HepG2 (cell line): Measurements from ENCODE around the gene NKD1. TPM values are rescaled to one million over a fixed set of nuclear protein-coding genes. Genes with fewer than 3 reads are reported as not detected.

Source experiments
- AGO2 ChIP-seq: fragments of 200-400 bp; formaldehyde crosslinking; optimal IDR thresholded peaks from 2 replicates; pipeline ENCODE3; 2017; ENCODE audit warnings: mild to moderate bottlenecking, low read depth, low read length, moderate library complexity
- FOXK1 ChIP-seq: sonication (generic); formaldehyde crosslinking; IDR thresholded peaks from 2 replicates; pipeline ENCODE4 v1.4.0; 2020; ENCODE audit warnings: low read depth, missing genetic modification reagents, borderline replicate concordance
- JARID2 ChIP-seq: sonication (generic); formaldehyde crosslinking; IDR thresholded peaks from 2 replicates; pipeline ENCODE4 v1.8.1; 2023; ENCODE audit warnings: missing genetic modification reagents, inconsistent platforms; ENCODE audit not compliant: insufficient replicate concordance
- NR3C1 ChIP-seq: sonication (generic); formaldehyde crosslinking; IDR thresholded peaks from 2 replicates; pipeline ENCODE4 v1.4.0; 2020; ENCODE audit warnings: missing genetic modification reagents
- POLR2G ChIP-seq: fragments of 200-400 bp; formaldehyde crosslinking; IDR thresholded peaks from 2 replicates; pipeline ENCODE4 v1.6.1; 2018; ENCODE audit warnings: mild to moderate bottlenecking, low read depth, low read length, moderate library complexity
- RBFOX2 ChIP-seq: fragments of 200-400 bp; formaldehyde crosslinking; IDR thresholded peaks from 2 replicates; pipeline ENCODE4 v1.6.1; 2017; ENCODE audit warnings: low read depth, mild to moderate bottlenecking, low read length
- RBM22 ChIP-seq: fragments of 200-400 bp; formaldehyde crosslinking; optimal IDR thresholded peaks from 2 replicates; pipeline ENCODE3; 2017; ENCODE audit warnings: mild to moderate bottlenecking, low read length, moderate library complexity
- RBM39 ChIP-seq: fragments of 200-400 bp; formaldehyde crosslinking; IDR thresholded peaks from one replicate; pipeline ENCODE4 v1.6.1; 2018; ENCODE audit warnings: antibody characterized with exemption, mild to moderate bottlenecking, low read depth, low read length; ENCODE audit not compliant: poor library complexity, severe bottlenecking
- RFX3 ChIP-seq: IDR thresholded peaks from 2 replicates; pipeline ENCODE4 v1.6.1; 2016; ENCODE audit warnings: missing biosample characterization, missing genetic modification reagents
- SNAPC2 ChIP-seq: sonication (generic); formaldehyde crosslinking; IDR thresholded peaks from 2 replicates; pipeline ENCODE4 v1.8.1; 2022; ENCODE audit warnings: mild to moderate bottlenecking, missing genetic modification reagents
- XBP1 ChIP-seq: sonication (generic); formaldehyde crosslinking; IDR thresholded peaks from 2 replicates; pipeline ENCODE4 v1.5.0; 2020; ENCODE audit warnings: missing genetic modification reagents
- ZMAT3 ChIP-seq: sonication (generic); formaldehyde crosslinking; conservative IDR thresholded peaks from 2 replicates; pipeline ENCODE4 v1.7.0; 2021; ENCODE audit warnings: missing genetic modification reagents
- ZNF136 ChIP-seq: sonication (generic); formaldehyde crosslinking; IDR thresholded peaks from 2 replicates; pipeline ENCODE4 v1.8.1; 2022; ENCODE audit warnings: low read depth, mild to moderate bottlenecking, moderate library complexity, missing genetic modification reagents
- ZNF138 ChIP-seq: sonication (generic); formaldehyde crosslinking; IDR thresholded peaks from 2 replicates; pipeline ENCODE4 v1.5.0; 2020; ENCODE audit warnings: mild to moderate bottlenecking, low read depth, missing genetic modification reagents
- ZNF3 ChIP-seq: IDR thresholded peaks from 2 replicates; pipeline ENCODE4 v1.7.0; 2017; ENCODE audit warnings: inconsistent platforms
- ZNF329 ChIP-seq: sonication (generic); formaldehyde crosslinking; IDR thresholded peaks from 2 replicates; pipeline ENCODE4 v1.9.0; 2021; ENCODE audit warnings: low read depth, mild to moderate bottlenecking, missing genetic modification reagents
- ZNF564 ChIP-seq: sonication (generic); formaldehyde crosslinking; IDR thresholded peaks from 2 replicates; pipeline ENCODE4 v1.8.1; 2023; ENCODE audit warnings: mild to moderate bottlenecking, missing genetic modification reagents
- polyA plus RNA-seq, 8 experiments: library from polyadenylated mRNA; depleted of rRNA in 3 of 8; stranded (reverse) in 7 of 8; unstranded in 1 of 8; fragments of >200 nt; fragmentation: Illumina TruSeq in 4 of 8; extraction: Trizol in 4 of 8; gene quantifications; 2 replicates each; pipeline versions ENCODE4 v1.2.1 to v1.2.3, GENCODE V29; 2011 to 2016; ENCODE audit warnings: low read depth in 4 of 8, missing spikeins in 1 of 8, mixed read lengths in 1 of 8; ENCODE audit not compliant: insufficient read depth in 1 of 8
- total RNA-seq, 5 experiments: library from RNA; depleted of rRNA; stranded (reverse); fragments of >200 nt; fragmentation: Illumina TruSeq; extraction: Trizol; gene quantifications; 2 replicates each; pipeline ENCODE4 v1.2.3, GENCODE V29; 2016; ENCODE audit warnings: low read depth in 1 of 5
- TF ChIP-seq, protein P1 (sequence below): sonication (generic); formaldehyde crosslinking; IDR thresholded peaks from 2 replicates; pipeline ENCODE4 v1.8.1; 2023; ENCODE audit warnings: mild to moderate bottlenecking, missing genetic modification reagents
- TF ChIP-seq, protein P2 (sequence below): sonication (generic); formaldehyde crosslinking; IDR thresholded peaks from 2 replicates; pipeline ENCODE4 v1.4.0; 2020; ENCODE audit warnings: missing genetic modification reagents, borderline replicate concordance
- TF ChIP-seq, protein P3 (sequence below): sonication (generic); formaldehyde crosslinking; IDR thresholded peaks from 2 replicates; pipeline ENCODE4 v1.5.0; 2020; ENCODE audit warnings: missing genetic modification reagents, mild to moderate bottlenecking, borderline replicate concordance
- TF ChIP-seq, protein P4 (sequence below): sonication (generic); formaldehyde crosslinking; IDR thresholded peaks from 2 replicates; pipeline ENCODE4 v1.5.0; 2020; ENCODE audit warnings: mild to moderate bottlenecking, missing genetic modification reagents
- TF ChIP-seq, protein P5 (sequence below): sonication (generic); formaldehyde crosslinking; IDR thresholded peaks from 2 replicates; pipeline ENCODE4 v1.4.0; 2020; ENCODE audit warnings: missing genetic modification reagents

NKD1 gene
- total and polyA plus RNA-seq, 2 of the 13 experiments (the other 11 are each of a cell fraction or from before 2014, with no cell fraction given), result 70.4 to 121 TPM

DNA sequence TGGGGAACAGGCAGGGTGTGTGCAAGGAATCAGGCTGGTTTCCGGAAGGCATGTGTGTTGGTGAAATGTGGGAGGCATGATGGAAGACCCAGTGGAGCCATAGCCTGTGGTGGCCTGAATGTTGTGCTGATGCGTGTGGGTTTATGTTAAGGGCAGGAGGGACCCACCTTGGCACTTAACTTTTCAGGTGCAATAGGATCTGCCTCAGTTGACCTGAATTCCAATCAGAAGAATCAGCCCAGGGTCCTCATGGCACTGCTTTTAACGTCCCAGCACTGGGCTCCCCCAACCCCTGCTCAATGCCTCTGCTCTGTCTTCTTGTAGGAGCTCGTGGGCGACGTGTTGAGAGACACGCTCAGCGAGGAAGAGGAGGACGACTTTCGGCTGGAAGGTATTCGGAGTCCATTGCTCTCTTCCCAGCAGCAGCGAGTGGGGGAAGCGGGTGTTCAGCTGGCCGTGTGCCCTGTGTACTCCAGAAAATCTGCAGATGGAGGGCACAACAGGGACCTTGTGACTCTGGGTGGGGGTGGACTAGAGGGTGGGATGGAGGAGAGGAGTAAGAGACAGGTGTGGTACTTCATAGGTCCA, 59.9 kb downstream of the NKD1 start (continued):
- TF ChIP-seq, protein P1, sequence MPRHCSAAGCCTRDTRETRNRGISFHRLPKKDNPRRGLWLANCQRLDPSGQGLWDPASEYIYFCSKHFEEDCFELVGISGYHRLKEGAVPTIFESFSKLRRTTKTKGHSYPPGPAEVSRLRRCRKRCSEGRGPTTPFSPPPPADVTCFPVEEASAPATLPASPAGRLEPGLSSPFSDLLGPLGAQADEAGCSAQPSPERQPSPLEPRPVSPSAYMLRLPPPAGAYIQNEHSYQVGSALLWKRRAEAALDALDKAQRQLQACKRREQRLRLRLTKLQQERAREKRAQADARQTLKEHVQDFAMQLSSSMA, result no peak
- no peak for TF ChIP-seq NR3C1 (CRISPR knock-in tag)
- no peak for TF ChIP-seq FOXK1 (CRISPR knock-in tag)
- peak; percentile 42 for TF ChIP-seq POLR2G
- TF ChIP-seq ZMAT3 (CRISPR knock-in tag), result no peak
- TF ChIP-seq ZNF564 (CRISPR knock-in tag), result no peak
- peak; percentile 97 for TF ChIP-seq RBM22
- TF ChIP-seq, protein P2, sequence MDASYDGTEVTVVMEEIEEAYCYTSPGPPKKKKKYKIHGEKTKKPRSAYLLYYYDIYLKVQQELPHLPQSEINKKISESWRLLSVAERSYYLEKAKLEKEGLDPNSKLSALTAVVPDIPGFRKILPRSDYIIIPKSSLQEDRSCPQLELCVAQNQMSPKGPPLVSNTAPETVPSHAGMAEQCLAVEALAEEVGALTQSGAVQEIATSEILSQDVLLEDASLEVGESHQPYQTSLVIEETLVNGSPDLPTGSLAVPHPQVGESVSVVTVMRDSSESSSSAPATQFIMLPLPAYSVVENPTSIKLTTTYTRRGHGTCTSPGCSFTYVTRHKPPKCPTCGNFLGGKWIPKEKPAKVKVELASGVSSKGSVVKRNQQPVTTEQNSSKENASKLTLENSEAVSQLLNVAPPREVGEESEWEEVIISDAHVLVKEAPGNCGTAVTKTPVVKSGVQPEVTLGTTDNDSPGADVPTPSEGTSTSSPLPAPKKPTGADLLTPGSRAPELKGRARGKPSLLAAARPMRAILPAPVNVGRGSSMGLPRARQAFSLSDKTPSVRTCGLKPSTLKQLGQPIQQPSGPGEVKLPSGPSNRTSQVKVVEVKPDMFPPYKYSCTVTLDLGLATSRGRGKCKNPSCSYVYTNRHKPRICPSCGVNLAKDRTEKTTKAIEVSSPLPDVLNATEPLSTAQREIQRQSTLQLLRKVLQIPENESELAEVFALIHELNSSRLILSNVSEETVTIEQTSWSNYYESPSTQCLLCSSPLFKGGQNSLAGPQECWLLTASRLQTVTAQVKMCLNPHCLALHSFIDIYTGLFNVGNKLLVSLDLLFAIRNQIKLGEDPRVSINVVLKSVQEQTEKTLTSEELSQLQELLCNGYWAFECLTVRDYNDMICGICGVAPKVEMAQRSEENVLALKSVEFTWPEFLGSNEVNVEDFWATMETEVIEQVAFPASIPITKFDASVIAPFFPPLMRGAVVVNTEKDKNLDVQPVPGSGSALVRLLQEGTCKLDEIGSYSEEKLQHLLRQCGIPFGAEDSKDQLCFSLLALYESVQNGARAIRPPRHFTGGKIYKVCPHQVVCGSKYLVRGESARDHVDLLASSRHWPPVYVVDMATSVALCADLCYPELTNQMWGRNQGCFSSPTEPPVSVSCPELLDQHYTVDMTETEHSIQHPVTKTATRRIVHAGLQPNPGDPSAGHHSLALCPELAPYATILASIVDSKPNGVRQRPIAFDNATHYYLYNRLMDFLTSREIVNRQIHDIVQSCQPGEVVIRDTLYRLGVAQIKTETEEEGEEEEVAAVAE, result no peak
- no peak for TF ChIP-seq XBP1 (CRISPR knock-in tag)
- TF ChIP-seq SNAPC2 (CRISPR knock-in tag), result no peak
- TF ChIP-seq ZNF136 (CRISPR knock-in tag), result no peak
- no peak for TF ChIP-seq RFX3 (CRISPR knock-in tag)
- TF ChIP-seq, protein P3, sequence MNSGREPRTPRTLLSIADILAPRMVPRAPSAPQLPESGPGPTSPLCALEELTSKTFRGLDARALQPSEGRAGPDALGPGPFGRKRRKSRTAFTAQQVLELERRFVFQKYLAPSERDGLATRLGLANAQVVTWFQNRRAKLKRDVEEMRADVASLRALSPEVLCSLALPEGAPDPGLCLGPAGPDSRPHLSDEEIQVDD (CRISPR knock-in tag), result no peak
- no peak for TF ChIP-seq JARID2 (CRISPR knock-in tag)
- TF ChIP-seq, protein P4, sequence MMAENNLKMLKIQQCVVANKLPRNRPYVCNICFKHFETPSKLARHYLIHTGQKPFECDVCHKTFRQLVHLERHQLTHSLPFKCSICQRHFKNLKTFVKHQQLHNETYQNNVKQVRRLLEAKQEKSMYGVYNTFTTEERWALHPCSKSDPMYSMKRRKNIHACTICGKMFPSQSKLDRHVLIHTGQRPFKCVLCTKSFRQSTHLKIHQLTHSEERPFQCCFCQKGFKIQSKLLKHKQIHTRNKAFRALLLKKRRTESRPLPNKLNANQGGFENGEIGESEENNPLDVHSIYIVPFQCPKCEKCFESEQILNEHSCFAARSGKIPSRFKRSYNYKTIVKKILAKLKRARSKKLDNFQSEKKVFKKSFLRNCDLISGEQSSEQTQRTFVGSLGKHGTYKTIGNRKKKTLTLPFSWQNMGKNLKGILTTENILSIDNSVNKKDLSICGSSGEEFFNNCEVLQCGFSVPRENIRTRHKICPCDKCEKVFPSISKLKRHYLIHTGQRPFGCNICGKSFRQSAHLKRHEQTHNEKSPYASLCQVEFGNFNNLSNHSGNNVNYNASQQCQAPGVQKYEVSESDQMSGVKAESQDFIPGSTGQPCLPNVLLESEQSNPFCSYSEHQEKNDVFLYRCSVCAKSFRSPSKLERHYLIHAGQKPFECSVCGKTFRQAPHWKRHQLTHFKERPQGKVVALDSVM, result no peak
- TF ChIP-seq AGO2, result peak; percentile 97
- TF ChIP-seq ZNF138, result no peak
- no peak for TF ChIP-seq ZNF329 (CRISPR knock-in tag)
- TF ChIP-seq ZNF3 (CRISPR knock-in tag), result no peak
- peak; percentile 51 for TF ChIP-seq RBM39
- 0 out of 2 replicates have a peak, but pooled peaks have one; percentile 5 for TF ChIP-seq RBFOX2
- TF ChIP-seq, protein P5, sequence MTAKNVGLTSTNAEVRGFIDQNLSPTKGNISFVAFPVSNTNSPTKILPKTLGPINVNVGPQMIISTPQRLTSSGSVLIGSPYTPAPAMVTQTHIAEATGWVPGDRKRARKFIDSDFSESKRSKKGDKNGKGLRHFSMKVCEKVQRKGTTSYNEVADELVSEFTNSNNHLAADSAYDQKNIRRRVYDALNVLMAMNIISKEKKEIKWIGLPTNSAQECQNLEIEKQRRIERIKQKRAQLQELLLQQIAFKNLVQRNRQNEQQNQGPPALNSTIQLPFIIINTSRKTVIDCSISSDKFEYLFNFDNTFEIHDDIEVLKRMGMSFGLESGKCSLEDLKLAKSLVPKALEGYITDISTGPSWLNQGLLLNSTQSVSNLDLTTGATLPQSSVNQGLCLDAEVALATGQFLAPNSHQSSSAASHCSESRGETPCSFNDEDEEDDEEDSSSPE (CRISPR knock-in tag), result no peak
